ENCODE results near the gene GRID1.

The GRID1 gene

GRCh38 chr10:85650791-85651496, 715.7 kb downstream of the GRID1 start:
- no peak for DNase-seq

GRCh38 chr10:85649461-85649860, 717.1 kb downstream of the GRID1 start:
- no peak for DNase-seq

- DNase-seq = no peak
Observed at GRCh38 chr10:85648279-85648754, 718.3 kb downstream of the GRID1 start.

GRCh38 chr10:85647741-85648140, 718.9 kb downstream of the GRID1 start:
- no peak for DNase-seq

GRCh38 chr10:85645926-85646711, 720.5 kb downstream of the GRID1 start:
- no peak for DNase-seq

- DNase-seq = no peak
Observed at GRCh38 chr10:85645053-85645452, 721.5 kb downstream of the GRID1 start.

GRCh38 chr10:85643845-85644525, 722.6 kb downstream of the GRID1 start:
- DNase-seq = no peak

- DNase-seq = no peak
Observed at GRCh38 chr10:85643171-85643844, 723.3 kb downstream of the GRID1 start.

GRCh38 chr10:85642421-85643170, 724.0 kb downstream of the GRID1 start:
- no peak for DNase-seq

GRCh38 chr10:85642082-85642420, 724.5 kb downstream of the GRID1 start:
- no peak for DNase-seq

- DNase-seq = no peak
Observed at GRCh38 chr10:85641479-85642009, 725.1 kb downstream of the GRID1 start.

GRCh38 chr10:85638797-85639196, 727.8 kb downstream of the GRID1 start:
- DNase-seq = no peak

- DNase-seq = no peak
Observed at GRCh38 chr10:85635650-85636049, 730.9 kb downstream of the GRID1 start.

- DNase-seq = no peak
Observed at GRCh38 chr10:85624511-85624910, 742.1 kb downstream of the GRID1 start.

- no peak for DNase-seq
Observed at GRCh38 chr10:85623758-85624157, 742.8 kb downstream of the GRID1 start.

- no peak for DNase-seq
Observed at GRCh38 chr10:85623342-85623741, 743.3 kb downstream of the GRID1 start.

- DNase-seq = no peak
Observed at GRCh38 chr10:85622425-85622824, 744.2 kb downstream of the GRID1 start.

- no peak for DNase-seq
Observed at GRCh38 chr10:85621562-85621961, 745.0 kb downstream of the GRID1 start.

- no peak for DNase-seq
Observed at GRCh38 chr10:85620807-85621206, 745.8 kb downstream of the GRID1 start.

- DNase-seq = no peak
Observed at GRCh38 chr10:85619832-85620231, 746.8 kb downstream of the GRID1 start.

- DNase-seq = no peak
Observed at GRCh38 chr10:85618841-85619240, 747.8 kb downstream of the GRID1 start.

All from CD4-positive, alpha-beta T cell treated with Interleukin-1 beta for 1 hour (primary cell).